ENCODE results near the gene HERC3. TPM values are rescaled to one million over a fixed set of nuclear protein-coding genes. Genes with fewer than 3 reads are reported as not detected.

The HERC3 gene
- total and polyA plus RNA-seq, 3 donors from 2014 or later, result 8.1 to 15.7 (median 14.6) TPM

GRCh38 chr4:88629826-88630225 is 37.5 kb downstream of the HERC3 start:
- no peak overlapping the region for H3K27ac ChIP-seq
- no peaks in the 10 kb centered on the region for H3K27me3 ChIP-seq
- H3K4me3 ChIP-seq, result no peak overlapping the region
- intact Hi-C loops (cut with DNase I; ENCODE audit: low total_unique reads), result no loop called here
- H3K4me1 ChIP-seq, result no peaks in the 10 kb centered on the region
- H3K36me3 ChIP-seq (ENCODE audit: low read depth, missing control alignments), result no peaks in the 10 kb centered on the region
- no peaks in the 10 kb centered on the region for H3K9me3 ChIP-seq
- TF ChIP-seq, protein P1, sequence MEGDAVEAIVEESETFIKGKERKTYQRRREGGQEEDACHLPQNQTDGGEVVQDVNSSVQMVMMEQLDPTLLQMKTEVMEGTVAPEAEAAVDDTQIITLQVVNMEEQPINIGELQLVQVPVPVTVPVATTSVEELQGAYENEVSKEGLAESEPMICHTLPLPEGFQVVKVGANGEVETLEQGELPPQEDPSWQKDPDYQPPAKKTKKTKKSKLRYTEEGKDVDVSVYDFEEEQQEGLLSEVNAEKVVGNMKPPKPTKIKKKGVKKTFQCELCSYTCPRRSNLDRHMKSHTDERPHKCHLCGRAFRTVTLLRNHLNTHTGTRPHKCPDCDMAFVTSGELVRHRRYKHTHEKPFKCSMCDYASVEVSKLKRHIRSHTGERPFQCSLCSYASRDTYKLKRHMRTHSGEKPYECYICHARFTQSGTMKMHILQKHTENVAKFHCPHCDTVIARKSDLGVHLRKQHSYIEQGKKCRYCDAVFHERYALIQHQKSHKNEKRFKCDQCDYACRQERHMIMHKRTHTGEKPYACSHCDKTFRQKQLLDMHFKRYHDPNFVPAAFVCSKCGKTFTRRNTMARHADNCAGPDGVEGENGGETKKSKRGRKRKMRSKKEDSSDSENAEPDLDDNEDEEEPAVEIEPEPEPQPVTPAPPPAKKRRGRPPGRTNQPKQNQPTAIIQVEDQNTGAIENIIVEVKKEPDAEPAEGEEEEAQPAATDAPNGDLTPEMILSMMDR (IDR thresholded peaks at IDR 0.05), result no peak
- TF ChIP-seq POLR2A (IDR thresholded peaks at IDR 0.05), result no peak
- DNase-seq, result no peak

- no peaks in the 10 kb centered on the region for H3K27me3 ChIP-seq
- DNase-seq, result no peak
- no peaks in the 10 kb centered on the region for H3K36me3 ChIP-seq (ENCODE audit: low read depth, missing control alignments)
- intact Hi-C loops (cut with DNase I; ENCODE audit: low total_unique reads), result no loop called here
- H3K4me1 ChIP-seq, result no peaks in the 10 kb centered on the region
- no peak overlapping the region for H3K4me3 ChIP-seq
- no peak overlapping the region for H3K27ac ChIP-seq
- no peaks in the 10 kb centered on the region for H3K9me3 ChIP-seq
- TF ChIP-seq, protein P1 (IDR thresholded peaks at IDR 0.05), result no peak
- TF ChIP-seq POLR2A (IDR thresholded peaks at IDR 0.05), result no peak
- WGBS, 2 donors, result 66 to 94% methylated on average over 2 of the region's 2 CpGs
Observed at GRCh38 chr4:88630756-88631155, 38.5 kb downstream of the HERC3 start.

GRCh38 chr4:88643932-88644331 is 51.7 kb downstream of the HERC3 start:
- WGBS, 2 donors, result 88 to 91% methylated on average over 2 of the region's 2 CpGs
- Histone ChIP-seq H3K4me1 (no peaks in the 10 kb centered on the region), H3K27me3 (no peaks in the 10 kb centered on the region), H3K36me3 (ENCODE audit: low read depth, missing control alignments) (no peaks in the 10 kb centered on the region), H3K9me3 (no peaks in the 10 kb centered on the region), H3K27ac (no peak overlapping the region), H3K4me3 (no peak overlapping the region)
- intact Hi-C loops (cut with DNase I; ENCODE audit: low total_unique reads), result no loop called here
- no peak for DNase-seq
- TF ChIP-seq POLR2A (IDR thresholded peaks at IDR 0.05), result no peak
- TF ChIP-seq, protein P1 (IDR thresholded peaks at IDR 0.05), result no peak

- DNase-seq, result no peak
- Histone ChIP-seq H3K4me1 (no peaks in the 10 kb centered on the region), H3K4me3 (no peak overlapping the region), H3K27me3 (no peaks in the 10 kb centered on the region), H3K9me3 (no peaks in the 10 kb centered on the region), H3K27ac (no peak overlapping the region), H3K36me3 (ENCODE audit: low read depth, missing control alignments) (no peaks in the 10 kb centered on the region)
- intact Hi-C loops (cut with DNase I; ENCODE audit: low total_unique reads), result no loop called here
- TF ChIP-seq, protein P1 (IDR thresholded peaks at IDR 0.05), result no peak
- TF ChIP-seq POLR2A (IDR thresholded peaks at IDR 0.05), result no peak
- WGBS, 2 donors, result 97 to 100% methylated on average over 1 of the region's 1 CpG
Observed at GRCh38 chr4:88645994-88646393, 53.7 kb downstream of the HERC3 start.

GRCh38 chr4:88646528-88647280 is 54.4 kb downstream of the HERC3 start:
- no peak overlapping the region for H3K4me3 ChIP-seq
- no peaks in the 10 kb centered on the region for H3K9me3 ChIP-seq
- H3K4me1 ChIP-seq, result no peaks in the 10 kb centered on the region
- no peak for DNase-seq
- H3K36me3 ChIP-seq (ENCODE audit: low read depth, missing control alignments), result no peaks in the 10 kb centered on the region
- H3K27ac ChIP-seq, result no peak overlapping the region
- WGBS, 2 donors, result 93% methylated on average over 7 of the region's 7 CpGs
- no peaks in the 10 kb centered on the region for H3K27me3 ChIP-seq
- TF ChIP-seq POLR2A (IDR thresholded peaks at IDR 0.05), result no peak
- TF ChIP-seq, protein P1 (IDR thresholded peaks at IDR 0.05), result no peak
- intact Hi-C loops (cut with DNase I; ENCODE audit: low total_unique reads), result no loop called here

All from testis (tissue), 3 donors.